COLO829 (cell line): ENCODE results near the gene SCO1.

Source experiments
- DNase-seq: peaks from one replicate; pipeline ENCODE4 v3.0.0; 2012; ENCODE audit warnings: low spot score

Gene SCO1

GRCh38 chr17:10652984-10653659, 44.2 kb downstream of the SCO1 start:
- no peak for DNase-seq

GRCh38 chr17:10651927-10652326, 45.4 kb downstream of the SCO1 start:
- no peak for DNase-seq

DNA sequence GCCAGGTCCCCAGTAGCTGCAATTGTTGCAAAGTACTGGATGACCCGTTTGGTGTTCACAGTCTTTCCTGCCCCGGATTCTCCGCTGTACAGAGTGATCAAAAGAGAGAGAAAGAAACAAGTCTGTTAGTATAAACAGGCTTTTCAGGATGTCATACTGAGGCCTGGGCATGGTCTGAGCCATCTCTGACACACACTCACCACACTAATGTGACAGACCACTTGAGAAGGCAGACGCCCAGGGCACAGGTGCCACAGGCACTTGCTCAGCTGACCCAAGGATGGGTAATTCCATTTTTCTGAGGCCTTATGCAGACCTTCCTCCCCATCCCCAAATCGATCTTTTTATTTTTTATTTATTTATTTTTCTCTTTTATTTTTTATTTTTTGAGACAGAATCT, 47.7 kb downstream of the SCO1 start:
- DNase-seq: no peak

GRCh38 chr17:10648956-10649355, 48.4 kb downstream of the SCO1 start:
- DNase-seq: no peak

GRCh38 chr17:10648381-10648780, 49.0 kb downstream of the SCO1 start:
- DNase-seq: no peak

GRCh38 chr17:10646392-10646990, 50.8 kb downstream of the SCO1 start:
- peak; percentile 48 for DNase-seq

DNA sequence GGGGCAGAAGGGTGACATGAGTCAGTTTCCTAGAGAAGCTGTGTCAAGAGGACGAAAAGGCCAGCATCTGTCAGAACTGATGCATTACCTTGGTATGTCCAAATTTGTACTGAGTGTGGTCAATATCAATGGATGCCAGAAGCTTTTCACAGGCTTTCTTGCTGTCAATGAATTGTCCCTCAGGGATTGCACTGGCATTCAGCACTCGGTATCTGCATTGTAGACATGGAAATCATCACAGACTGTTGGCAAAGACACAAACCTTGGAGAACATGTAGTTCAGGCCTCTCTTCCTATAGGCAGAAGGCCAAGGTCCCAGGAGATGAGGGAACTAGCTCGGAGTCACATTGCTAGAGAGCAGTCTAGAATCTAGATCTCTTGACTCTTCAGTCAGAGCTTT, 56.9 kb downstream of the SCO1 start:
- no peak for DNase-seq

DNA sequence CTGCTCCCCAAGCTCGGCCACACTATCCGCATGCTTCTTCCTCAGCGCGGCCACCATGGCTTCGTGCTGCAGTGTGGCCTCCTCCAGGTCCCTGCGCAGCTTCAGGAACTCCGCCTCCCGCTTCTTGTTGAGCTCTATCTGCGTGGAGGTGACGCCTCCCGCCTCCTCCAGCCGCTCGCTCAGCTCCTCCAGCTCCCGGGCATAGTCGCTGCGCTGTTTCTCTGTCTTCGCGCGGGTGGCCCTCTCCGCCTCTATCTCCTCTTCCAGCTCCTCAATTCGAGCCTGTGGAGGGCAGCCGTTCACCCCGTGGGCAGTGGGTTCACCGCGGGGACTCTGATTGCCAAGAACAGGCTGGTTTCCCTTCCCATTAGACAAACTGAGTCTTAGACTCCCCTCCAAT, 59.2 kb downstream of the SCO1 start:
- DNase-seq: no peak

DNA sequence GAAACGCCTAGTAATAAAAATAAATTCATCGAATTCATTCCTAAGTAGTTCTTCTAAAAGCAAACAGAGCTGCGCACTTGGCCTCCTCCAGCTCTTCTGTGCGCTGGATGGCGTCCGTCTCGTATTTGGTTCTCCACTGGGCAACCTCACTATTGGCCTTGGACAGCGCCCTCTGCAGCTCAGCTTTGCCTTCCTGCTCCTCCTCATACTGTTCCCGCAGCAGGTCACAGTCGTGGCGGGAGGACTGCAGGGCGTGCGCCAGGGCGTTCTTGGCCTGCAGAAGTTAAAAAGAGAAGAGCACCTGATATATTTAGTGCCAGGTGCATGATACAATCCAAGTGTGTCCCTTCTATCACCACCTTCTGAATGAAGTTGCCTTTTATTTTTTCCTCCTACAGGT, 62.0 kb downstream of the SCO1 start:
- no peak for DNase-seq

DNA sequence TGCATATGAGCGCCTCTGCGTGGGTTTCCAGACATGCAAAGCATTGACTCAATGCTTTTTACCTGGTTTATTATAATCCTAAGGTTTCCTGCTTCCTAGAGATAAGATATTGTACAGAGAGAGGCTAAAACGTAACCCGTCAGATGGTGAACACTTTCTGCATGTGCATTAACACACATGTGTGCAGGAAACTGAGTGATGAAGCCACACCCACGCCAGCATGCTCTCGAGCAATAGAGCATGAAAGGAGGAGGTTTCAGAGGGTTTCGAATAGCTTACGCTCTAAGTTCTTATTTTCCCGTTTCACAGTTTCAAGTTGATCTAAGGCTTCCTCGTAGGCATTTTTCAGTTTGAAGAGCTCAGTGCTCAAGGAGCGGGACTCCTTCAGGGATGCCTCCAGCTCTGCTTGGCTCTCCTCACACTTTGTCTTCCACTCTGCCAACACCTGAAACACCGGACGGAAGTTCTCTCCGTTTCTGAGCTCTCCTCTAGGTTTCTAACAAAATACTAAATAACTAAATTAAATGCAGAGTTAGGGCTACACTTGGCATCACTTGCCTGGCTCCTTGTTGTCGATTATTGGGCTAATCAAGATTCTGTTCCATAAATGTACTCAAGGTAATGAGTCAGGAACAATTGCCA, 63.5 kb downstream of the SCO1 start:
- no peak for DNase-seq

DNA sequence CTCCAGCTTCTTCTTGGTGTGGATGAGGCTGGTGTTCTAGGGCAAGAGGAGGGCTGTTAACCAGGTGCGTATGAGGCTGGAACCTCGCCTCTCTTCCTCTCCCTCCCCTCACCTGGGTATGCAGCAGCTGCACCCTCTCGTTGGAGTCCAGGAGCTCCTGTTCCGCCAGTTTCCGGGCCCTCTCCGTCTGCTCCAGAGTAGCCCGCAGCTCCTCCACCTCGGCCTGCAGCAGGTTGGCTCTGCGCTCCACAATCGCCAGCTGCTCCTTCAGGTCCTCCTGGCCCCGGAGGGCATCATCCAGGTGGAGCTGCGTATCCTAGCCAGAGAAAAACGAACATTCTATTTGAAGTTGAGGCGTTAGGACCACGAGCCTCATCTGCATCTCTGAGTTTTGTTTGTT, 65.6 kb downstream of the SCO1 start:
- DNase-seq: no peak

- DNase-seq: peak; percentile 38
Measured at GRCh38 chr17:10631048-10631700, 66.2 kb downstream of the SCO1 start.

GRCh38 chr17:10629706-10630105, 67.6 kb downstream of the SCO1 start:
- no peak for DNase-seq

DNA sequence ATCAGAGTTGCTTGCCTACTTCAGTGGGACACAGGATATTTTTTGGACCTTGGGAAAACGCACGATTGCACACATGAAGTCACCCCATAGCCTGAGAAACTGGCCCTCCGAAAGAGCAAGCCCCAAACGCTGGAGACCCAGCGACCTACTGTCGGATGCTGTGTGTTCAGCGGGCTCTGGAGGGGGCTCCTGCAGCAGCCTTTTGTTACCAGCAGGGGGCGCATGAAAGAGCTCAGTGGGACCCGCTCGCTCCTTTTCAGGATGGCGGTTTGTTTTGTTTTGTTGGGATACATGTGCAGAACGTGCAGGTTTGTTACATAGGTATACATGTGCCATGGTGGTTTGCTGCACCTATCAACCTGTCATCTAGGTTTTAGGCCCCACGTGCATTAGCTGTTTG, 68.6 kb downstream of the SCO1 start:
- no peak for DNase-seq

GRCh38 chr17:10626390-10626789, 70.9 kb downstream of the SCO1 start:
- no peak for DNase-seq

- DNase-seq: no peak
Measured at GRCh38 chr17:10624969-10625368, 72.4 kb downstream of the SCO1 start.

- no peak for DNase-seq
Measured at GRCh38 chr17:10623737-10624338, 73.5 kb downstream of the SCO1 start.

DNA sequence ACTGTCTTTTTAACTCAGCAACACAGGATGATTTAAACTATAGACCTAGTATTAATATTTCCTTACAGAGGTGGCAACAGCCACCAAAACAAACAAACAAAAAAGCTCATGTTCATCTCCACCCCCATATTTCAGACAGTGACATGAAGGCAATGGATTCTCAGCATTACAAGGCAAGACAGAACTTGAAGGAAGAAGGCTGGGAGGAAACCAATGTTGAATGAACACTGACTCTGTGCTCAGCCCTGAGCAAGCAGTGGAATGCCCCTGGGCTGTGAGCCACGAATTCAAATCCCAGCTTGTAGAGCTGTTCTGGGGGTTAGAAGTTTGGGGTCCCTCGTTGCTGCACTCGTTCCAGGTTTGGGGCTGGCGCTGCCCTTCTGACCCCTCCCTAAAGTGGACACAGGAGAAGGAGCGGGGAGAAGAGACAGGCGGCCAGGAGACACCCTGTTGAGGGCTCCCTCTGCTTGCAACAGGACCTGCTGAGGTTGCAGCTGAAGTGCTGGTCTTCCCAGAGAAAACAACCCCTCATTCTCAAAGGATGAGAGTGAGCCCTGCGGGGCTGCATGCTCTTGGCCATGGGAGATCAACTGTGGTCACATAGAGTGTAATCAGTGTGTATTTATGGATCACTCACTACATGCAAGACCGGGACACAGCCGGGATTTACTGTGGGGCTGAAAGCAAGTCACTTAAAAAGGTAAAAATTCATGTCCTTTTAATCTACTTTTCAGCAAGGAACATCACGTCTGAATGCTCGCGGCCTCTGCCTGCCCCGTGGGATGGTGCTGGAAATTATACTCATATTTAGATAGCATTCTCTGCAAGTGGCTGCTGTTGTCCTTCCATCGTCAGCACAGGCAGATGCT, 74.5 kb downstream of the SCO1 start:
- DNase-seq: no peak
